ENCODE results near the gene CAMK2B. TPM values are rescaled to one million over a fixed set of nuclear protein-coding genes. Genes with fewer than 3 reads are reported as not detected.
A peak's percentile ranks its signal among the peaks of the same experiment; 100 is the strongest.

The CAMK2B gene
- total RNA-seq, 1 donor from 2014 or later: 0.17 TPM

GRCh38 chr7:44308596-44309270 is 16.7 kb downstream of the CAMK2B start:
- no peak for DNase-seq

GRCh38 chr7:44307905-44308595 is 17.3 kb downstream of the CAMK2B start:
- no peak for DNase-seq

DNA sequence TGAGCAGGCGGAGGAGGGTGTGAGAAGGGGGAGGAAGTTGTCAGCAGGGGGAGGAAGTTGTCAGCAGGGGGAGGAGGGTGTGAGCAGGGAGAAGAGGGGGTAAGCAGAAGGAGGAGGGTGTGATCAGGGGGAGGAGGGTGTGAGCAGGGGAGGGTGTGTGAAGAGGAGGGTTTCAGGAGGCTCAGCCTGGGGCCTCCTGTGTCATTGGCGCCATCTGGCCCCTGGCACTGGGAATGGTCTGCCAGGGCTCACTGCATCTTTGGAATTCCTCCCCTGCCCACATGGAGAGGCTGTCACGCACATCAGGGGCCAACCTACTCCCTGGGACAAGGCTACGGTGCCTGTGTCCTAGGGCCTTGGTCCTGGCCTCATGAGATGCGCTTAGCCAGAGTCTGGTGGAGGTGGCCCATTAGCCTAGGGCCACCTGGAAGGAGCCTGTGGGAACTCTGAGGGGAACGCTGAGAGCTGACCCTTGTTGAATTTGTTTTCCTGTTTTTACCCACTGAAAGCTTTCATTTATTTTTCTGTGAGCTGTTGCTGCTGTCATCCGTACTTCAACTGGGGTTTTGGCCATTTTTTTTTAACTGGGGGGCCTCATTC is 18.0 kb downstream of the CAMK2B start:
- peak; percentile 61 for DNase-seq

DNA sequence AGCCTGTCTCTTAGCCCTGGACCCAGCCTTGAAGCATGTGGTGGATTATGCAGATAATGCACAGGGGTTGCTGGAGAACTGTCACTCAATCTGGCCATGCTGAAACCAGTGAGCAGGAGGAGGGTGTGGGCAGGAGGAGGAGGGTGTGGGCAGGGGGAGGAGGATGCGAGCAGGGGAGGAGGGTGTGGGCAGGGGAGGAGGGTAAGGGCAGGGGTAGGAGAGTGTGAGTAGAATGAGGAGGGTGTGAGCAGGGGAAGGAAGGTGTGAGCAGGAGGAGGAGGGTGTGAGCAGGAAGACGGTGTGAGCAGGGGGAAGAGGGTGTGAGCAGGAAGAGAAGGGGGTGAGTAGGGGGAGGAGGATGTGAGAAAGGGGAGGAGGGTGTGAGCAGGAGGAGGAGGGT is 18.8 kb downstream of the CAMK2B start:
- no peak for DNase-seq

DNA sequence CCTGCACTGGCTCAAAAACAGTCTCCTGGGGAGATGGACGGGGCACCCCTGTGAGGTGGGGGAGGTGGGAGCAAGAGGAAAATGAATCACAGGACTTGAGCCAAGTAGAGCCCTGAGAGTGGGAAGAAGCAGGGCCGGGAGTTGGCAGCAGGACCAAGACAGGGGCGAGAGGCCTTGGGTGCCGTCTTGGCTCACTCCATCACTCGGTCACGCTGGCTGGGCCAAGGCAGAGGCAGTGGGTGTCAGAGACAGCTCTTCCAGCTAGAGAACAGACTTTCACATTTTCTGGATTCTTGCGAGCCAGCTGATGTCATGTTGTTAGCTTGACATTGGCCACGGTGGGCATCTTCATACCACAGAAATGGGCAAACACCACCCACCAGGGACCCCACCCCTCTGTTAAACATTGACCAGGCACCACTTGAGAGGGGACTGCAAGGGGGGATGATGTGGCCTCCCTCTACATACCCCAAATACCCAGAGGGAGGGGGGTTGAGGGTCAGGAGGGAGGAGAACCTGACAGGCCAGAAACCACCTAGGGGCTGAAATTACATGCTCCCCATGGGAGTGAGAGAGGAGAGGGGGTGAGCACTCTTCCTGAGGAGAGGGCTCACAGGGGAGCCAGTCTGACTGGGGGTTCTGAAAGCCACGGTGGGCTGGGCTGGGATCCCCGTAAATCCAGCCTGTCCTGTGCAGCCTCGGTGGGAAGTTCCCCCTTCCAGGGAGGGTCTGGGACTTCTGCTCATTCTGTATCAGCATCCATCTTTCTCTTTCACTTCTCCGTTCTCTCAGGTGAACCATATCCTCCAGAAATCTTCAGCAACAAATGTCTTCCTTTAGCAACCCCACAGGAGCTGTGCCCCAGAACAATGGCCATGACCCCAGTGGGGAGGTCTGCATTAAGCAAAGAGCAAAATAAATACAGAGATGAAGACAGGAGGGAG is 19.6 kb downstream of the CAMK2B start:
- DNase-seq: no peak

- DNase-seq: no peak
These were observed 30.9 kb downstream of the CAMK2B start for GRCh38 chr7:44294325-44295069.

GRCh38 chr7:44293561-44294324 is 31.7 kb downstream of the CAMK2B start:
- no peak for DNase-seq

- DNase-seq: no peak
These were observed 32.4 kb downstream of the CAMK2B start for GRCh38 chr7:44292876-44293560.

DNA sequence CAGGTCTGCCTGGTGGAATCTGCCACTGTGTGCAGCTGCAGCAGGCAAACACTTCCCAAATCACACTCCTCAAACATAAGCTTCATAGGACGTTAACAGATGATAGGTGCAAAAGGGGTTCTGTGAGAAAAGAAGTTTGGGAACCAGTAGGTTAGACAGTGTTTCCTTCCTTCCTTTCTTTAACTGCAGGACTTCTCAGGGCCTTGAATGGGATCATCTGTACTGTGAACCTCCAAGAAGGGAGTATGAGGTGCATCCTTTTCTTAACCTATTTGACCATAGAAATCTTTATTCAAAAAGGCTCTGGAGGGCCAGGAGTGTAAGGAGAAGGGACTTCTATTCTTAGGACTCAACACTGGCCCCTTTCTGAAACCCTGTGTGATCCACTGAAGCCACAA is 33.0 kb downstream of the CAMK2B start:
- no peak for DNase-seq

- DNase-seq: no peak
These were observed 33.5 kb downstream of the CAMK2B start for GRCh38 chr7:44291733-44292419.

DNA sequence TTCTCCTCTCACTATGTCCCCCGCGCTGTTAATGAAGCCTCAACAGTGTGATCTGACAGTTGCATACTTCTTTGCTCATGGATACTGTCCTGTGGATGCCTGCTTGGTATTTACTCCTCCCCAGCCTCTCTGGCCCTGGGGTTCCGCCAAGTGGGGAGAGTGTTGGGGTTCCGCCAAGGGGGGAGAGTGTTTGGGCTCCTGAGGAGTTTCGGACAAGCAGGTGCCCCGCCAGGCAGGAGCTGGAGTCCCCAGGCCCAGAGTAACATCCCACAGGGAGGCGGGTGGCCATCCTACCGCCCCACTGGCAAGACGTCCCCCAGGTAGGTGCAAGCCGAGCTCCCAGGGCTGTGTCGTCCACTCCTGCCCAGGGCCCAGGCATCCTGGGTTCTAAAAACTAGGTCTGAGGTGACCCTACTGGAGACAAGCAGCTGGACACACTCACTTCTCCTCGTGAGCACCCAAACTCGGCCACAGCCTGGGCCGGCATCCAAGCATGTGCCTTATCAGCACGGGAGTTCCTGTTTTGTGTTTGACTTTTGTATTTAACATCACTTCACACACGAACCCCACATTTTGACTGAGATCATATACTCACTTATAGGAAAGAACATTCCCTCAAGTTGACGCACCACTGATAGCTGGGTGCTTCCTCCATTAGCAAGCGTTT is 34.2 kb downstream of the CAMK2B start:
- peak; percentile 71 for DNase-seq

DNA sequence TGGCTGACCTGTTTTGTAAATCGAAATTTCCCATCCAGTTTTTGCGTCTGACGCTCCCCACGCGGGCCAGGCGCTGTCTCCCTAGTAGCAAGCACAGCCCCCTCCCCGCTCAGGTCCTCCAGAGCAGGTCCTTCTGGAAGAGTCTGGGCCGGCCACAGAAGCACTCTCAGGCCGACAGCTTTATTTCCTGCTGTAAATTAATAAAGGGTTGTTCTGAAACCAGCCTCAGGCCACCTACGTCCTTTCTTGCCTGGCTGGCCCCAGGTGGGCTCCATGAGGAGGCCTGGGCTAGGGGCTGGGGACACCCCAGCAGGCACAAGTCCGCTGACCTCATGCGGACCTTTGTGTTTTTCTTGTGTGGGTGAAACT is 35.2 kb downstream of the CAMK2B start:
- no peak for DNase-seq

DNA sequence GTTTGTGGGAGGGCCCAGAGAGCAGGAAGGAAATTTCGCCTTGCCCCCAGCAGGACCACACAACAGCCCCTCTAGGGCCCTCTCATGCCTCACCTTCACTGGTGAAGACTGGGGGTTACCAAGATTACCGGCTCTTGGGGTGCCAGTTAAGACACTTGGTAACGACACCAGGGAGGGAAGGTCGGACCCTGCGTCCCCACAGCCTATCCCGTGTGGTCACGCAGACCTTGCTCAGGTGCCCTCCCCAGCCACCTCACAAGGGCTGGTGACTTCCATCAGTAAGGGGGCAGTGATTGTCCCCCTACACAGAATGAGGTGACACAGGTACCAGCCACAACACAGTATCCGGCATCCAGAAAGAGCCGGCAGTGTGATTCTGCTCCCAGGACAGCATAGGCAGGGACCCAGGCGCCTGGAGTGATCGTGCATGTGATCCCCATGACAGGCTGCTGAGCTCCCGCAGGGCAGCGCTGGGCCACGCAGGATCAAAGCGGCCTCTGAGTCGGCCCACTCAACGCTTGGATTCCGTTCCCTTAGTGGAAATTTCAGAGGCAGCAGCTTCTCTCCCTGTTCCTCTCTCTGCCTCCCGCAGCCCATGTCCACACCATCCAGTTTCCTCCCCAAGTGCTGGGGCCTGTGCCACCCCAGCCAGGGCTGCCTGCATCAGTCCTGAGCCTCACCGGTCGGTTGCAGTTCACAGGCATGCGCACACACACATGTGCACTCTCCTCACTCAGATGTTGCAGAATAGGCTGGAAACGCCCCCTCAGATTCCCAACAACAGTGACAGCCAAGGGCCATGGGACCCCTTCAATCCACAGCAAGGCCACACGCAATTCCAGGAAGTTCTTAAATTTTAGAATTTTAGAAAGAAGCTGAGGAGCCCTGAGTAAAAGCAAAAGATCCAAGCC is 35.8 kb downstream of the CAMK2B start:
- DNase-seq: no peak

DNA sequence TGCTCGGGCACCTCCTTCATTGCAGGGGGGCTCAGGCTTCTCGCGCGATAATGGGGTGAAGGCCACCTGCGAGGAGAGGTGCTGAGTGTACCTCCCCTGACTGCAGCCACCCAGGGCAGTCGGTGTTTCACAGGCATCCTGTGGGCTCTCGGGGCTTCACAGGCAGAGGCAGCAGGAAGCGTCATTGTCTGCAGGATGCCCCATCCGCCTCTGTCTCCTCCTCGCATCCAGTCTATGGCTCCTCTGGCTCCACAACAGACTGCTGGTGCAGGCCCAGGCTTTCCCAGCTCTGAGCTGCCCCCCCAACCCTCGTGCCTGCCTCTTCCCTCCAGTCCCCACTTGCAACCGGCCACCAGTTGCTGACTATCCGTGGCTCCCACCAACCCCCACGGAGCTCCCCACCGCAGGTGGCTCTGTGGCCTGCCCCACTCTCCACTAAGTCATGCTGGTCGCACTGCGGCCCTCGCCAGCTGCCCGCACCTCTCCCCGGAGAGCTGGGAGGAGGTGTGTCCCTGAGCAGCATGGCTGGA is 36.5 kb downstream of the CAMK2B start:
- DNase-seq: no peak

DNA sequence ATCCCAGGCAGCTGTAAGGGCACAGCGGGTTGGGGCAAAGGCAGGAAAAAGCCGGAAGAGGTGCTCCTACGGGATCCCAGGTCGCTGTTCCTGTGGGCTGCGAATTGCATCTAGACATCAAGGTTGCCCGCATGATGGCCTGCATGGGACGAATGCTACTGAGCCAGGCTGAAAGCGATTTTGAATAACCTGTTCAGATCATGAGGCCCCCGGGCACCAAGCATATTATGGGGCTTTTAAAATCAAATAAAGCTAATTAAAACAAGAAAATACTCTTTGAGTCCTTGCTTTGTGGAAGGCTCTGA is 37.1 kb downstream of the CAMK2B start:
- DNase-seq: no peak

DNA sequence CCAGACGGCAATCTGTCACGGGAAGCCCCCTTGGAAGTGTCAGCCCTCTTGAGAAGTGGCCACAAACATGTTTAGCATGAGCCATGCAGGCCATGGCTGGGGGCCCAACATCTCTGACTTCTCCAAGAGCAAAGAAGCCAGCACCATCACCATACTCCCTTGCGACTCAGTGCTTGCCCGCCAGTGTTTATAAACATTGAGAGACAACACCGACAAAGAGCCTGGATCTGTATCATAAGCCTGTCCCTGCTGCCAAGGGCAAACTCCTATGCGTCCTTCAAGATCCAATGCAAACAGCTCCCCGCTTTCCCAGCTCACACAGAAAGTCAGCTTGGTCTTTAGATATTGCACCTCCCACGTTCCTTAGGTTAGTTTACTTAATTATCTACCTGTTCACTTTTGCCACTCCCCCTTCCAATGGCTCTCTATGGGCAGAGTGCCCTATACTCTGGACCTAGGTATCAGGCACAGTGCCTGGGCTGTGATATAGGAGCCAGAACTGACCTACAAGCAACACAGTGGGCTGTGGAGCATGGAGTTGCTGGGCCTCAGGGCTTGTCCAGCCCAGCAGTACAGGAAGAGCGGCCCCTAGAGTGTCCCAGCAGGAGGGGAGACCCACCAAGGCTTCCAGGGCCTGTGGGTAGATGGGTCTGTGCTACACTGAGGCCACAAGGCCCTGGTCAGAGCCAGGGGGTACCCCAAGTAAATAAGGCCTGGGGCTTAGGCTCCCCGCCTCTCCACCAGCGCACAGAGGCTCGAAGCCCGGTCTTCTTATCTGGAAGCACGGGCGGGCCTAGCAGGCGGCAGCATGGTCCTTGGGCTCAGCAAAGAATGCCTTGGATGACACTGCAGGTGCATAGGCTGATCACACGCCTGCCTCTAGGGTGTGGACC is 37.7 kb downstream of the CAMK2B start:
- no peak for DNase-seq
